Epithelial cell of esophagus (primary cell): ENCODE measurements around the gene ABHD1.
"Not testable (repeated sequence)": the region's sequence is repeated elsewhere in the genome, so short reads cannot be mapped to it uniquely, and the experiment has no call there.

ENCODE experiments used
- DNase-seq: peaks from one replicate; pipeline ENCODE4 v3.0.0; 2010; ENCODE audit warnings: low read depth
- H3K4me3 ChIP-seq: 2 replicates; pipeline ENCODE4 v1.5.1; 2011; ENCODE audit warnings: mild to moderate bottlenecking, low read length, control low read depth
- CTCF ChIP-seq: IDR thresholded peaks from 2 replicates; pipeline ENCODE4 v1.5.1; 2011; ENCODE audit warnings: low read depth, mild to moderate bottlenecking, low read length, control low read depth, inconsistent platforms; ENCODE audit not compliant: insufficient read depth; ENCODE audit errors: missing control alignments

ABHD1 gene

GRCh38 chr2:27162151-27163121 is 38.8 kb downstream of the ABHD1 start:
- DNase-seq, result no peak
- no peak for TF ChIP-seq CTCF
- no peak overlapping the region for H3K4me3 ChIP-seq

- TF ChIP-seq CTCF, result no peak
- H3K4me3 ChIP-seq, result no peak overlapping the region
- no peak for DNase-seq
Measured at GRCh38 chr2:27164960-27165763, 41.5 kb downstream of the ABHD1 start.

GRCh38 chr2:27170581-27171337 is 47.1 kb downstream of the ABHD1 start:
- no peak for DNase-seq
- H3K4me3 ChIP-seq, result no peak overlapping the region

GRCh38 chr2:27171351-27171848 is 47.8 kb downstream of the ABHD1 start:
- DNase-seq, result no peak
- H3K4me3 ChIP-seq, result no peak overlapping the region
- no peak for TF ChIP-seq CTCF

More at GRCh38 chr2:27170581-27171337, 47.1 kb downstream of the ABHD1 start:
- no peak for TF ChIP-seq CTCF

GRCh38 chr2:27174638-27175037 is 51.0 kb downstream of the ABHD1 start:
- H3K4me3 ChIP-seq, result no peak overlapping the region
- TF ChIP-seq CTCF, result no peak
- no peak for DNase-seq

GRCh38 chr2:27175330-27175729 is 51.7 kb downstream of the ABHD1 start:
- H3K4me3 ChIP-seq, result no peak overlapping the region
- no peak for DNase-seq
- TF ChIP-seq CTCF, result no peak

- DNase-seq, result not testable (repeated sequence)
Measured at GRCh38 chr2:27175781-27176180, 52.2 kb downstream of the ABHD1 start.

More at GRCh38 chr2:27175781-27176180, 52.2 kb downstream of the ABHD1 start:
- H3K4me3 ChIP-seq, result not testable (repeated sequence)
